ENCODE data around the gene TCERG1L. TPM values are rescaled to one million over a fixed set of nuclear protein-coding genes. Genes with fewer than 3 reads are reported as not detected.
A peak's percentile ranks its signal among the peaks of the same experiment; 100 is the strongest.

The TCERG1L gene
- polyA plus RNA-seq, 1 donor from 2014 or later: 0.53 TPM

DNA sequence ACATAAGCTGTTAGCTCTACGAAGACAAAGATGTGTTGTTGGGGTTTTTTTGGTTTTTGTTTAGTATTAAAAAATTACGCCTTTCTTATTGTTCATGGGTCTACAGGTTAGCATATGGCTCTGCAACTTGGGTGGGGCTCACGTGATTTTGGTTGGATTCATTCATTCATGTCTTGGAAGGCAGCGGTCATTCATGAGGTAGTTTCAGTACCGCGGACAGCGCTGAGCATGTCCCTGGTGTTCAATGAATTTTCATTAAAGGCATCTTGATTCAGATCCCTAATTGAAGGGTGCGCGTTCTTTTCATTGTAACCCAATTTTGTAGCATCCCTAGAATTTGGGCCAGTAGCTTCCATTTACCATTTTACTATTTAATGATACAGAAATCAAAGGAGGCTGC is 42.9 kb upstream of the TCERG1L start:
- Histone ChIP-seq H3K4me2 (ENCODE audit: low read length) (no peak overlapping the region), H2AFZ (ENCODE audit: low read depth, low read length) (no peak overlapping the region), H3K9me2 (ENCODE audit: insufficient read depth, low read length) (no peaks in the 10 kb centered on the region), H3K79me2 (replicated peaks; ENCODE audit: insufficient read depth, low read length) (no peaks in the 10 kb centered on the region), H3K27me3 (ENCODE audit: insufficient read depth, low read depth, low read length) (no peaks in the 10 kb centered on the region), H3K27ac (ENCODE audit: low read length) (no peak overlapping the region), H3K4me3 (ENCODE audit: low read length) (no peak overlapping the region), H3F3A (ENCODE audit: insufficient read depth, low read length, poor library complexity, severe bottlenecking) (no peaks in the 10 kb centered on the region), H4K20me1 (ENCODE audit: insufficient read depth) (no peaks in the 10 kb centered on the region), H3K9ac (ENCODE audit: low read length) (no peak overlapping the region), H3K9me3 (ENCODE audit: low read length) (no peaks in the 10 kb centered on the region), H3K36me3 (ENCODE audit: insufficient read depth, low read length) (no peaks in the 10 kb centered on the region)
- no peak for TF ChIP-seq SMC3 (conservative IDR thresholded peaks at IDR 0.05; ENCODE audit: poor library complexity)
- TF ChIP-seq EP300 (conservative IDR thresholded peaks at IDR 0.05; ENCODE audit: poor library complexity, severe bottlenecking): no peak
- peak; percentile 53 for TF ChIP-seq REST (IDR thresholded peaks at IDR 0.05; ENCODE audit: borderline replicate concordance)
- TF ChIP-seq MXI1 (conservative IDR thresholded peaks at IDR 0.05; ENCODE audit: poor library complexity, severe bottlenecking): no peak
- TF ChIP-seq RAD21 (conservative IDR thresholded peaks at IDR 0.05): no peak

GRCh38 chr10:131352765-131353290 is 41.3 kb upstream of the TCERG1L start:
- no peaks in the 10 kb centered on the region for H3K9me2 ChIP-seq (ENCODE audit: insufficient read depth, low read length)
- H3K4me3 ChIP-seq (ENCODE audit: low read length): no peak overlapping the region
- H3K9me3 ChIP-seq (ENCODE audit: low read length): no peaks in the 10 kb centered on the region
- no peaks in the 10 kb centered on the region for H3K27me3 ChIP-seq (ENCODE audit: insufficient read depth, low read depth, low read length)
- H3K27ac ChIP-seq (ENCODE audit: low read length): no peak overlapping the region
- H3K79me2 ChIP-seq (replicated peaks; ENCODE audit: insufficient read depth, low read length): no peaks in the 10 kb centered on the region
- no peaks in the 10 kb centered on the region for H3K36me3 ChIP-seq (ENCODE audit: insufficient read depth, low read length)
- TF ChIP-seq, protein P1, sequence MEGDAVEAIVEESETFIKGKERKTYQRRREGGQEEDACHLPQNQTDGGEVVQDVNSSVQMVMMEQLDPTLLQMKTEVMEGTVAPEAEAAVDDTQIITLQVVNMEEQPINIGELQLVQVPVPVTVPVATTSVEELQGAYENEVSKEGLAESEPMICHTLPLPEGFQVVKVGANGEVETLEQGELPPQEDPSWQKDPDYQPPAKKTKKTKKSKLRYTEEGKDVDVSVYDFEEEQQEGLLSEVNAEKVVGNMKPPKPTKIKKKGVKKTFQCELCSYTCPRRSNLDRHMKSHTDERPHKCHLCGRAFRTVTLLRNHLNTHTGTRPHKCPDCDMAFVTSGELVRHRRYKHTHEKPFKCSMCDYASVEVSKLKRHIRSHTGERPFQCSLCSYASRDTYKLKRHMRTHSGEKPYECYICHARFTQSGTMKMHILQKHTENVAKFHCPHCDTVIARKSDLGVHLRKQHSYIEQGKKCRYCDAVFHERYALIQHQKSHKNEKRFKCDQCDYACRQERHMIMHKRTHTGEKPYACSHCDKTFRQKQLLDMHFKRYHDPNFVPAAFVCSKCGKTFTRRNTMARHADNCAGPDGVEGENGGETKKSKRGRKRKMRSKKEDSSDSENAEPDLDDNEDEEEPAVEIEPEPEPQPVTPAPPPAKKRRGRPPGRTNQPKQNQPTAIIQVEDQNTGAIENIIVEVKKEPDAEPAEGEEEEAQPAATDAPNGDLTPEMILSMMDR (IDR thresholded peaks at IDR 0.05; ENCODE audit: poor library complexity, severe bottlenecking): no peak
- TF ChIP-seq TAF1 (IDR thresholded peaks at IDR 0.05; ENCODE audit: low read depth): no peak
- TF ChIP-seq EP300 (conservative IDR thresholded peaks at IDR 0.05; ENCODE audit: poor library complexity, severe bottlenecking): no peak
- no peak for TF ChIP-seq RAD21 (conservative IDR thresholded peaks at IDR 0.05)
- TF ChIP-seq EZH2 (IDR thresholded peaks at IDR 0.05; ENCODE audit: borderline replicate concordance, insufficient read depth, low read length, poor library complexity, severe bottlenecking): no peak
- no peak for TF ChIP-seq MXI1 (conservative IDR thresholded peaks at IDR 0.05; ENCODE audit: poor library complexity, severe bottlenecking)
- no peak for TF ChIP-seq REST (IDR thresholded peaks at IDR 0.05; ENCODE audit: borderline replicate concordance)
- no peak for TF ChIP-seq POLR2AphosphoS5 (IDR thresholded peaks at IDR 0.05)
- TF ChIP-seq SMC3 (conservative IDR thresholded peaks at IDR 0.05; ENCODE audit: poor library complexity): no peak
- no peak overlapping the region for H3K9ac ChIP-seq (ENCODE audit: low read length)
- H3F3A ChIP-seq (ENCODE audit: insufficient read depth, low read length, poor library complexity, severe bottlenecking): no peaks in the 10 kb centered on the region
- H4K20me1 ChIP-seq (ENCODE audit: insufficient read depth): no peaks in the 10 kb centered on the region
- H2AFZ ChIP-seq (ENCODE audit: low read depth, low read length): no peak overlapping the region
- H3K4me2 ChIP-seq (ENCODE audit: low read length): no peak overlapping the region
